D341Med (cell line): ENCODE data around the gene SLC4A4.

Source experiments
- DNase-seq: peaks from one replicate; pipeline ENCODE4 v3.0.0; 2012; ENCODE audit warnings: low spot score

Gene SLC4A4

GRCh38 chr4:71338846-71339593 lies at the start of gene SLC4A4:
Gene SLC4A4, plus strand, starts transcription at chr4:71339020.
- no peak for DNase-seq

GRCh38 chr4:71290074-71290473 lies 48.7 kb upstream of the SLC4A4 start:
- DNase-seq, result no peak

- DNase-seq, result no peak
Measured at GRCh38 chr4:71290476-71290875, 48.3 kb upstream of the SLC4A4 start.

- no peak for DNase-seq
Measured at GRCh38 chr4:71292228-71292627, 46.6 kb upstream of the SLC4A4 start.

GRCh38 chr4:71293705-71294104 lies 45.1 kb upstream of the SLC4A4 start:
- DNase-seq, result no peak

- DNase-seq, result no peak
Measured at GRCh38 chr4:71294301-71294700, 44.5 kb upstream of the SLC4A4 start.

- no peak for DNase-seq
Measured at GRCh38 chr4:71296945-71297344, 41.9 kb upstream of the SLC4A4 start.

GRCh38 chr4:71300362-71300761 lies 38.5 kb upstream of the SLC4A4 start:
- no peak for DNase-seq

GRCh38 chr4:71300964-71301363 lies 37.9 kb upstream of the SLC4A4 start:
- DNase-seq, result no peak

- no peak for DNase-seq
Measured at GRCh38 chr4:71303287-71303686, 35.5 kb upstream of the SLC4A4 start.

- DNase-seq, result no peak
Measured at GRCh38 chr4:71303850-71304249, 35.0 kb upstream of the SLC4A4 start.

GRCh38 chr4:71304289-71304850 lies 34.5 kb upstream of the SLC4A4 start:
- DNase-seq, result no peak

GRCh38 chr4:71307729-71308128 lies 31.1 kb upstream of the SLC4A4 start:
- DNase-seq, result no peak

- no peak for DNase-seq
Measured at GRCh38 chr4:71322425-71322824, 16.4 kb upstream of the SLC4A4 start.

GRCh38 chr4:71333368-71333767 lies 5.5 kb upstream of the SLC4A4 start:
- DNase-seq, result no peak

- no peak for DNase-seq
Measured at GRCh38 chr4:71333960-71334359, 4.9 kb upstream of the SLC4A4 start.

- DNase-seq, result no peak
Measured at GRCh38 chr4:71334465-71334882, 4.3 kb upstream of the SLC4A4 start.

GRCh38 chr4:71343670-71344466 lies 5.0 kb downstream of the SLC4A4 start:
- DNase-seq, result no peak

GRCh38 chr4:71346710-71347109 lies 7.9 kb downstream of the SLC4A4 start:
- DNase-seq, result no peak

- DNase-seq, result no peak
Measured at GRCh38 chr4:71348586-71348985, 9.8 kb downstream of the SLC4A4 start.

- DNase-seq, result no peak
Measured at GRCh38 chr4:71355045-71355444, 16.2 kb downstream of the SLC4A4 start.

- no peak for DNase-seq
Measured at GRCh38 chr4:71355971-71356370, 17.2 kb downstream of the SLC4A4 start.
